ENCODE measurements around the gene MFAP5. TPM values are rescaled to one million over a fixed set of nuclear protein-coding genes. Genes with fewer than 3 reads are reported as not detected.
"Not testable (repeated sequence)": the region's sequence is repeated elsewhere in the genome, so short reads cannot be mapped to it uniquely, and the experiment has no call there.

The MFAP5 gene
- total RNA-seq, 2 experiments from 2014 or later, result not detected

- Mint-ChIP-seq H3K27ac (no peak overlapping the region), H3K36me3 (ENCODE audit: low read depth) (no peaks in the 10 kb centered on the region), H3K4me3 (no peak overlapping the region), H3K4me1 (ENCODE audit: low read depth) (peaks cover 14% of the 10 kb centered on the region), H3K9me3 (no peaks in the 10 kb centered on the region), H3K27me3 (ENCODE audit: low read depth) (no peaks in the 10 kb centered on the region)
- CTCF ChIA-PET, result no interaction called here
- intact Hi-C loops (cut with micrococcal nuclease), result no loop called here
- no peak for DNase-seq
These were observed 22.7 kb downstream of the MFAP5 start for GRCh38 chr12:8639936-8640335.

GRCh38 chr12:8638951-8639350, 23.7 kb downstream of the MFAP5 start:
- Mint-ChIP-seq H3K36me3 (ENCODE audit: low read depth) (no peaks in the 10 kb centered on the region), H3K4me1 (ENCODE audit: low read depth) (peaks cover 6% of the 10 kb centered on the region), H3K27ac (no peak overlapping the region), H3K9me3 (no peaks in the 10 kb centered on the region), H3K27me3 (ENCODE audit: low read depth) (no peaks in the 10 kb centered on the region), H3K4me3 (no peak overlapping the region)
- CTCF ChIA-PET, result interaction anchor here (0.6 kb wide), 1 partner anchor 28 kb away, joined by 5 read pairs; no protein-coding TSS in a partner anchor
- no peak for DNase-seq
- intact Hi-C loops (cut with micrococcal nuclease), result no loop called here

GRCh38 chr12:8637666-8638065, 25.0 kb downstream of the MFAP5 start:
- Mint-ChIP-seq H3K27ac (no peak overlapping the region), H3K4me3 (no peak overlapping the region), H3K27me3 (ENCODE audit: low read depth) (no peaks in the 10 kb centered on the region), H3K4me1 (ENCODE audit: low read depth) (no peaks in the 10 kb centered on the region), H3K36me3 (ENCODE audit: low read depth) (no peaks in the 10 kb centered on the region), H3K9me3 (no peaks in the 10 kb centered on the region)
- DNase-seq, result no peak
- intact Hi-C loops (cut with micrococcal nuclease), result no loop called here
- CTCF ChIA-PET, result no interaction called here

- intact Hi-C loops (cut with micrococcal nuclease), result no loop called here
- H3K27me3 Mint-ChIP-seq (ENCODE audit: low read depth), result no peaks in the 10 kb centered on the region
- DNase-seq, result no peak
- no peaks in the 10 kb centered on the region for H3K9me3 Mint-ChIP-seq
- H3K36me3 Mint-ChIP-seq (ENCODE audit: low read depth), result no peaks in the 10 kb centered on the region
- H3K27ac Mint-ChIP-seq, result no peak overlapping the region
- no peak overlapping the region for H3K4me3 Mint-ChIP-seq
- H3K4me1 Mint-ChIP-seq (ENCODE audit: low read depth), result no peaks in the 10 kb centered on the region
- CTCF ChIA-PET, result no interaction called here
These were observed 25.4 kb downstream of the MFAP5 start for GRCh38 chr12:8637244-8637643.

- CTCF ChIA-PET, result no interaction called here
- Mint-ChIP-seq H3K9me3 (no peaks in the 10 kb centered on the region), H3K4me1 (ENCODE audit: low read depth) (no peaks in the 10 kb centered on the region), H3K27ac (no peak overlapping the region), H3K27me3 (ENCODE audit: low read depth) (no peaks in the 10 kb centered on the region), H3K36me3 (ENCODE audit: low read depth) (no peaks in the 10 kb centered on the region), H3K4me3 (no peak overlapping the region)
- DNase-seq, result no peak
- intact Hi-C loops (cut with micrococcal nuclease), result no loop called here
These were observed 26.0 kb downstream of the MFAP5 start for GRCh38 chr12:8636581-8636980.

GRCh38 chr12:8636007-8636346, 26.6 kb downstream of the MFAP5 start:
- H3K27ac Mint-ChIP-seq; H3K27me3 Mint-ChIP-seq (ENCODE audit: low read depth); H3K4me1 Mint-ChIP-seq (ENCODE audit: low read depth); H3K36me3 Mint-ChIP-seq (ENCODE audit: low read depth); CTCF ChIA-PET; H3K4me3 Mint-ChIP-seq; DNase-seq; H3K9me3 Mint-ChIP-seq; intact Hi-C loops (cut with micrococcal nuclease): not testable (repeated sequence)

- H3K36me3 Mint-ChIP-seq (ENCODE audit: low read depth); H3K4me3 Mint-ChIP-seq; intact Hi-C loops (cut with micrococcal nuclease); H3K4me1 Mint-ChIP-seq (ENCODE audit: low read depth); H3K27ac Mint-ChIP-seq; DNase-seq; H3K9me3 Mint-ChIP-seq; CTCF ChIA-PET; H3K27me3 Mint-ChIP-seq (ENCODE audit: low read depth): not testable (repeated sequence)
These were observed 27.2 kb downstream of the MFAP5 start for GRCh38 chr12:8635342-8636006.

GRCh38 chr12:8630131-8630530, 32.5 kb downstream of the MFAP5 start:
- CTCF ChIA-PET, result no interaction called here

GRCh38 chr12:8629486-8630033, 33.1 kb downstream of the MFAP5 start:
- peaks cover 2% of the 10 kb centered on the region for H3K27me3 Mint-ChIP-seq (ENCODE audit: low read depth)
- CTCF ChIA-PET, result interaction anchor here (1.7 kb wide), 1 partner anchor 85 kb away, joined by 5 read pairs; no protein-coding TSS in a partner anchor
- no peaks in the 10 kb centered on the region for H3K4me1 Mint-ChIP-seq (ENCODE audit: low read depth)
- H3K9me3 Mint-ChIP-seq, result no peaks in the 10 kb centered on the region
- intact Hi-C loops (cut with micrococcal nuclease), result no loop called here
- H3K36me3 Mint-ChIP-seq (ENCODE audit: low read depth), result no peaks in the 10 kb centered on the region
- no peak overlapping the region for H3K27ac Mint-ChIP-seq
- H3K4me3 Mint-ChIP-seq, result no peak overlapping the region
- no peak for DNase-seq

More at GRCh38 chr12:8630131-8630530, 32.5 kb downstream of the MFAP5 start:
- Mint-ChIP-seq H3K27me3 (ENCODE audit: low read depth) (peaks cover 2% of the 10 kb centered on the region), H3K4me3 (no peak overlapping the region), H3K9me3 (no peaks in the 10 kb centered on the region), H3K36me3 (ENCODE audit: low read depth) (no peaks in the 10 kb centered on the region), H3K27ac (no peak overlapping the region), H3K4me1 (ENCODE audit: low read depth) (no peaks in the 10 kb centered on the region)
- intact Hi-C loops (cut with micrococcal nuclease), result no loop called here
- no peak for DNase-seq

GRCh38 chr12:8628731-8629130, 33.9 kb downstream of the MFAP5 start:
- Mint-ChIP-seq H3K36me3 (ENCODE audit: low read depth) (no peaks in the 10 kb centered on the region), H3K4me3 (no peak overlapping the region), H3K9me3 (no peaks in the 10 kb centered on the region), H3K27me3 (ENCODE audit: low read depth) (peaks cover 2% of the 10 kb centered on the region), H3K27ac (no peak overlapping the region), H3K4me1 (ENCODE audit: low read depth) (no peaks in the 10 kb centered on the region)
- no peak for DNase-seq
- CTCF ChIA-PET, result interaction anchor here (0.5 to 1.7 kb wide), 3 partner anchors 26 to 393 kb away, joined by 3 to 5 read pairs (median 4); no protein-coding TSS in a partner anchor
- intact Hi-C loops (cut with micrococcal nuclease), result no loop called here

GRCh38 chr12:8624750-8625149, 37.9 kb downstream of the MFAP5 start:
- H3K27ac Mint-ChIP-seq; H3K4me3 Mint-ChIP-seq; intact Hi-C loops (cut with micrococcal nuclease); DNase-seq; H3K27me3 Mint-ChIP-seq (ENCODE audit: low read depth); H3K9me3 Mint-ChIP-seq; H3K36me3 Mint-ChIP-seq (ENCODE audit: low read depth); H3K4me1 Mint-ChIP-seq (ENCODE audit: low read depth); CTCF ChIA-PET: not testable (repeated sequence)

- CTCF ChIA-PET, result interaction anchor here (0.6 kb wide), 1 partner anchor 199 kb away, joined by 4 read pairs; no protein-coding TSS in a partner anchor
- DNase-seq, result no peak
- Mint-ChIP-seq H3K27ac (no peak overlapping the region), H3K4me3 (no peak overlapping the region), H3K9me3 (no peaks in the 10 kb centered on the region), H3K27me3 (ENCODE audit: low read depth) (no peaks in the 10 kb centered on the region), H3K4me1 (ENCODE audit: low read depth) (no peaks in the 10 kb centered on the region), H3K36me3 (ENCODE audit: low read depth) (no peaks in the 10 kb centered on the region)
- intact Hi-C loops (cut with micrococcal nuclease), result no loop called here
These were observed 40.0 kb downstream of the MFAP5 start for GRCh38 chr12:8622646-8623045.

- no peak overlapping the region for H3K4me3 Mint-ChIP-seq
- H3K4me1 Mint-ChIP-seq (ENCODE audit: low read depth), result no peaks in the 10 kb centered on the region
- CTCF ChIA-PET, result interaction anchor here (0.7 kb wide), 1 partner anchor 225 kb away, joined by 6 read pairs; no protein-coding TSS in a partner anchor
- no peaks in the 10 kb centered on the region for H3K27me3 Mint-ChIP-seq (ENCODE audit: low read depth)
- H3K9me3 Mint-ChIP-seq, result no peaks in the 10 kb centered on the region
- DNase-seq, result no peak
- intact Hi-C loops (cut with micrococcal nuclease), result no loop called here
- H3K27ac Mint-ChIP-seq, result no peak overlapping the region
- H3K36me3 Mint-ChIP-seq (ENCODE audit: low read depth), result no peaks in the 10 kb centered on the region
These were observed 47.4 kb downstream of the MFAP5 start for GRCh38 chr12:8615206-8615605.
